Posterior vena cava (tissue), 2 donors: Measurements from ENCODE around the gene TNFRSF8. TPM values are rescaled to one million over a fixed set of nuclear protein-coding genes. Genes with fewer than 3 reads are reported as not detected.
"Not testable (repeated sequence)": the region's sequence is repeated elsewhere in the genome, so short reads cannot be mapped to it uniquely, and the experiment has no call there.

ENCODE experiments used
- DNase-seq: peaks from one replicate; pipeline ENCODE4 v3.0.0-alpha.2; 2020; ENCODE audit warnings: low spot score
- intact Hi-C, 2 donors: fragments of 100-400 bp; cut with DNase I; formaldehyde crosslinking; loops; one replicate each; pipeline versions ENCODE4 v1.14.1 to v1.14.2; 2022 to 2023
- total RNA-seq, 2 donors: library from RNA; stranded (reverse); fragmentation: NEBNext Ultra II Directional; extraction: Animal tissue kit (Norgen Biotek cat#: 25700); gene quantifications; one replicate each; pipeline ENCODE4 v1.2.1, GENCODE V29; 2021
- donor health status: DM: yes; HTN: yes; CAD: no.
- donor health status: DM: yes; HTN: yes; CAD: no.

The TNFRSF8 gene
- total RNA-seq, 2 donors from 2014 or later: 1.00 to 1.3 TPM

DNA sequence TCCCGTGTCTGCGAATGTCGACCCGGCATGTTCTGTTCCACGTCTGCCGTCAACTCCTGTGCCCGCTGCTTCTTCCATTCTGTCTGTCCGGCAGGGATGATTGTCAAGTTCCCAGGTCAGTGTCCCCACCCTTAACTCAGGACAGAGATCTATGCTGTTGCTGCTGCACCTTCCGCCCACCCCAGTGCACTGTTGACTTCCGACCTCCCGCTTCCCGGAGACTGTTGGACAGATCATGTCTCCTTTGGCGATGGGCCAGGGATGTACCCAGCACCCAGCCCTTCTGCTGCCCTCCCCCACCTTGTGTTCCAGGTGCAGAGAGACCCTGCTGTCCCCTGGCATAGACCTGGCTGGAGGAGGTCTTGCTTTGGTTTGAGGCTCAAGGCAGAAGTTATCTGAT lies 41.3 kb downstream of the TNFRSF8 start:
- peak; percentile 62 for DNase-seq
- intact Hi-C loops: no loop called here

GRCh38 chr1:12106153-12106552 lies 43.0 kb downstream of the TNFRSF8 start:
- DNase-seq: peak; percentile 40
- intact Hi-C loops: no loop called here

GRCh38 chr1:12106861-12107260 lies 43.8 kb downstream of the TNFRSF8 start:
- peak; percentile 45 for DNase-seq
- intact Hi-C loops: not testable (repeated sequence)

DNA sequence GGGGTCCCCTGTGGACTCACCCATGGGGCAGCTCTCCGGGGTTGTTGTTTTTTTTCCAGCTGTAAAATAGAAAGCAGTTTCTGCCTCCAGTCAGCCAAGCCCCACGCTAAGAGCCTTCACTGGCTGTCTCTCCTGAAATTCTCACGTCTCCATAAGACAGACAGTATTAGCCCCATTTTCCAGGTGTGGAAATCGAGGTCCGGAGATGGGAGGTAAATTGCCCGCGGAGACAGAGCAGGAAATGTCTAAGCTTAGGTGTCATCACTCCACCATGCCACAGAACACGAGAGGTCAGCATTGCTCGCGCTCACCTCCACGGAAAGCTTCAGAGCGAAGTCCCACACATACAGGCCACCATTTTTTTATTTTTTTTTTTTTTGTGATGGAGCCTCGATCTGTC lies 44.6 kb downstream of the TNFRSF8 start:
- peak; percentile 26 for DNase-seq
- intact Hi-C loops: no loop called here

DNA sequence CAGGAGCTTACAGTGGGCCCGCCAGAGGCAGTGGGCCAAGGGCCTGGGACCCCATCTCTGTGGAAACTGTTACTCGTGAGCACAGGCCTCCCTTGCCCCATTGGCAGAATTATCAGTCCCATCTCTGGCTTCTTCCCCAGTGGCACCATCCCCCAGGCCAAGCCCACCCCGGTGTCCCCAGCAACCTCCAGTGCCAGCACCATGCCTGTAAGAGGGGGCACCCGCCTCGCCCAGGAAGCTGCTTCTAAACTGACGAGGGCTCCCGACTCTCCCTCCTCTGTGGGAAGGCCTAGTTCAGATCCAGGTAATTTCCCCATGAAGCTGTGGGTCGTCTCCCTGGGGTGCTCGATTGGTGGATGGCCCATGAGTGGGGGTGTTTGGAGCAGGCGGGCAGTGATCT lies 46.8 kb downstream of the TNFRSF8 start:
- DNase-seq: peak; percentile 68
- intact Hi-C loops: loop anchor here in 1 of 2 donors (5.0 kb wide), 1 partner anchor 1467 kb away; no protein-coding TSS in a partner anchor

- DNase-seq: peak; percentile 71
- intact Hi-C loops: loop anchor here in 1 of 2 donors (5.0 kb wide), 1 partner anchor 1466 kb away; no protein-coding TSS in a partner anchor
Measured at GRCh38 chr1:12111741-12112140, 48.6 kb downstream of the TNFRSF8 start.

DNA sequence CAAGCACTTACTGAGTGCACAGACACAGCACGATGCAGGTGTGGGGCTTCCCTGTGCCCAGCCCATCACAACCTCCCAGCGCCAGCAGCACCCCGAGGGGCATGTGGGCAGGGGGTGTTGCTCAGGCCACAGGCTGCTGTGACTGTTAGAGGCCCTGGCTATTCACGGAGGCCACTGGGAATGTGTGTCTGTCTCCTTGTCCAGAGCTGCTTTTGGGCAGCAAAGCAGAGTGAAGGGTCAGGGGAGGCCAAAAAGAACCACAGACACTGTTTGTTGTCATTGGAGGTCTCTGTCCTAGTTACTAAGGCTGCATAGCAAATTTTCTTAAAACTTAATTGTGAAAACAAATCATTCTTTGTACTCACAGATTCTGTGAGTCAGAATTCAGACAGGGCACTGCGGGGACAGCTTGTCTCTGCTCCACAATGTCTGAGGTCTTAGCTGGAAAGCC lies 49.6 kb downstream of the TNFRSF8 start:
- peak; percentile 82 for DNase-seq
- intact Hi-C loops: loop anchor here in 1 of 2 donors (5.0 kb wide), 1 partner anchor 1465 kb away; no protein-coding TSS in a partner anchor

GRCh38 chr1:12113433-12114339 lies 50.6 kb downstream of the TNFRSF8 start:
- intact Hi-C loops: loop anchor here in 1 of 2 donors (5.0 kb wide), 1 partner anchor 1464 kb away; no protein-coding TSS in a partner anchor
- peak; percentile 41 for DNase-seq

- intact Hi-C loops: loop anchor here in 1 of 2 donors (5.0 kb wide), 1 partner anchor 1463 kb away; no protein-coding TSS in a partner anchor
- no peak for DNase-seq
Measured at GRCh38 chr1:12114340-12114683, 51.2 kb downstream of the TNFRSF8 start.

GRCh38 chr1:12114916-12115315 lies 51.8 kb downstream of the TNFRSF8 start:
- intact Hi-C loops: loop anchor here in 1 of 2 donors (5.0 kb wide), 1 partner anchor 1462 kb away; no protein-coding TSS in a partner anchor
- DNase-seq: no peak

- DNase-seq: peak; percentile 67
- intact Hi-C loops: no loop called here
Measured at GRCh38 chr1:12121212-12122003, 58.3 kb downstream of the TNFRSF8 start.

DNA sequence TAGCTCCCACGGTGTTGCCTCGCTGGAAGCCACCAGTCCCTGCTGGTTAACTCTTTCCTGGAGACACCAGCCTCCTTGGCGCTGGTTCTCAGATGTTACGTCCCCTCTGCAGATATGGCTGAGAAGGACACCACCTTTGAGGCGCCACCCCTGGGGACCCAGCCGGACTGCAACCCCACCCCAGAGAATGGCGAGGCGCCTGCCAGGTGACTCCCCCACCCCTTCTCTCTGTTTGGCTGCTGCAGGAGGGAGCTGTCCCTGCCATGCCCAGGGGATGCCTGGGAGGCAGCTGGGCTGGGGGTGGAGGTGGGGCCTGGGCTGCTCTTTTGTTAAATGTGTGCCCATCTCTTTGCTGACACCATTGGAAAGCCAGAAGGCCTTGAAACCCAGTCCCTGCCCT lies 60.1 kb downstream of the TNFRSF8 start:
- intact Hi-C loops: no loop called here
- no peak for DNase-seq

DNA sequence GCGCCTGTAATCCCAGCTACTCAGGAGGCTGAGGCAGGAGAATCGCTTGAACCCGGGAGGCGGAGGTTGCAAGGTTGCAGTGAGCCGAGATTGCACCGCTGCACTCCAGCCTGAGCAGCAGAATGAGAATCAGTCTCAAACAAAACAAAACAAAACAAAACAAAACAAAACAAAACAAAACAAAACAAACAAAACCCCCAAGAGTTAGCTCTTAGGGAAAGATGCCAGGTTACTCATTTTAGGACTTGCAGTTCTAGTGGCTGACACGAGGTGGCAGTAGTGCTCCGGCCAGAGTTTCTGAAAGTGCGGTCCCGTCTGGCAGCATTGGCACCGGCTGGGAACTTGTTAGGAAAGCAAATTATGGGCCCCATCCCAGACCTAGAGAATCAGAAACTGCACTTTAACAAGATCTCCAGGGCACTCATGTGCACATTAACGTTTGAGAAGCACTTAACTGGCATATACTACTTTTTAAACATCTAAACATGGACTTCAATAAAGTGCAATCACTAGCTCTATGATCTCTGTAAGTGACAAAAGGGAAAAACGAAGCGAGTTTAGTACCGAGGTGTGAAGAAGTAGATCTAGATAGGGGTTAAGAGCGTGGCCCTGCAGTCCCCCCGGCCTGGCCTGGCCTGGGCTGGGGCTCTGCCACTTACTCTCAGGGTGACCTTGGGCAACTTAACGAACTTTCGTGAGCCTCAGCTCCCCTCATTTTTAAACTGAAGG lies 61.8 kb downstream of the TNFRSF8 start:
- peak; percentile 93 for DNase-seq
- intact Hi-C loops: loop anchor here (2.0 to 5.0 kb wide), 2 partner anchors 82 to 84 kb away; no protein-coding TSS in a partner anchor

DNA sequence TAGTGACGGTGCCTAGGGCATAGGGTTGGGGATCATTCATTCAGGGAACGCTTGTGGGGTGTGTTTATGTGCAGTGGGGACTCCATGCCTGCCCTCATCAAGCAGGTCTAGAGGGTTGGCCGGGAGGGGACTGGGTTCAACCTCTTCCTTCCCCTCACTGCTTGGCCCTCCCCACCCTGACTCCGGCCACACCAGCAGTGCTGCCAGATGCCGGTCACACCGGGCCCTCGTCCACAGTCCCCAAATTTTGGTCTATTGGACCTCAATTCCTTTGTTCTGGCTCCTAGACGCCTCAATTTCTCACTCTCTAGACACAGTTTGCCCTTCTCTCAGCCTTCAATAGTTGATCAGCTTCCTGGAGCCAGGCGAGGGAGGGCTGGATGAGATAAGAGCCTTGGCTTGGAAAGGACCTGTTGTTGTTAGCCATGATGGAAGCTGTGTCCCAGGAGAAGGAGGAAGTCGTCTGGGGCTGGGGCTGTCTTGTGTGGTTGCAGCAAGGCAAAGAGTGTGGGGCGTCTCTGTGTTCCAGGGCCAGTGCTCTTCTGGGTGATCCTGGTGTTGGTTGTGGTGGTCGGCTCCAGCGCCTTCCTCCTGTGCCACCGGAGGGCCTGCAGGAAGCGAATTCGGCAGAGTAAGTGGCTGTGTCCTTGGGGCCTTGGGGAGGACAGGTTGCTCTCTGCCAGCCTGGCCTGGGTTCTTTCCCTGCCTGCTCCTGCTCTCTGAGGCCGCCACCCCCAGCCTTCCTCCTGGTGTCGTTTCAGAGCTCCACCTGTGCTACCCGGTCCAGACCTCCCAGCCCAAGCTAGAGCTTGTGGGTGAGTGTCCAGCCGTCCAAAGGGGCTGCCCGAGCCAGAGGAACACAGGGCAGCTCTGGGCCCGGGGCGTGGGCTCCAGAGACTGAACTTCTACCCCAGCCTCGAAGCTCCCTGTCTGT lies 62.6 kb downstream of the TNFRSF8 start:
- no peak for DNase-seq
- intact Hi-C loops: loop anchor here (2.0 to 5.0 kb wide), 2 partner anchors 82 to 83 kb away; no protein-coding TSS in a partner anchor

DNA sequence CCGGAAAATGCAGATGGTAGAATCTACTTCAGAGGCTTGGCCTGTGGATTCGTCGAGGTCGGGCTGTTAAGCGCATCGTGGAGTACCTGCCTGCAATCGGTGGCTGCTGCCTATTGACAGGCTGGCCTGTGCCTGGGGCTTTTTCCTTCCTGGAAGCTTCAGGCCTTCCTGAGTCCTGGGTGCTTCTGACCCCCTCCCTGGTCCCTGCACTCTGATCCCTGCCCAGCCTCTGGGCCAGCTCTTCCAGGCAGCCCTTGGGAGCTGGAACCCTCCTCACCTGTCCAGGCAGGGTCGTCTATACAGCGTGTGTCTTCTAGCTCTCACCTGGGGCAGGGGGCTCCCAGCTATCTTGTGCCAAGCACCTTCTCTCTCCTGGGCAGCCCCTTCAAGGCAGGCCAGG lies 63.7 kb downstream of the TNFRSF8 start:
- DNase-seq: no peak
- intact Hi-C loops: loop anchor here in 1 of 2 donors (5.0 kb wide), 1 partner anchor 81 kb away; no protein-coding TSS in a partner anchor

DNA sequence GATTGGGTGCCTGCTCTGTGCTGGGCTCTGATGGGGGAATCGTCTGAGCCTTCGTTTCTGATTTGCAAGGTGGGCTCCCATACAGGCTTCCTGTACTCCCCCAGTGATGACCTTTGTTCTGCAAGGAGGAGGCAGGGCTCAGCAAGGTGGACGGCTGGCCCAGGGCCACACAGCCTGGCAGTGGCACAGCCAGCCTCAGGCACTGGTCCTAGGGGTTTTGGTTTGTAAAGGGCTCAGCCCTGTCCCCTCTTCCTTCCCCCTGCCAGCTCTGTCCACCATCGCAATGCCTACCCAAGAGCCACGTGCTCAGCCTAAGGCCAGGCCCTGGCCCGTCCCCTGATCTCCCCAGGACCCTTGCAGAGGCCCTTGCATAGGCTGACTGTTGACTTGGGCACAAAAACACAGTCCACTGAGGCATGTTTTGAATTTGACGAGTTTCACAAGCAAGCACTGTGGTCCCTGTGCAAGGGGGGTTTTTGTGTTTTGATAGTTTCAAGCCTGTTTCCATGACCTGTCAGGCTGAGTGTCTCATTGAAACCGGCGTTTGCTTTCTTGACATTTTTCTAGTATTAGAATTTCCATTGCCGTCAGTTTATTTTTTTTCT lies 64.2 kb downstream of the TNFRSF8 start:
- intact Hi-C loops: loop anchor here in 1 of 2 donors (5.0 kb wide), 1 partner anchor 80 kb away; no protein-coding TSS in a partner anchor
- no peak for DNase-seq

GRCh38 chr1:12128120-12128519 lies 65.0 kb downstream of the TNFRSF8 start:
- intact Hi-C loops: loop anchor here in 1 of 2 donors (5.0 kb wide), 1 partner anchor 79 kb away; no protein-coding TSS in a partner anchor
- DNase-seq: no peak
